M059J (cell line): ENCODE results near the gene CALD1. TPM values are rescaled to one million over a fixed set of nuclear protein-coding genes. Genes with fewer than 3 reads are reported as not detected.

Experiments used
- DNase-seq: peaks from one replicate; pipeline ENCODE4 v3.0.0-alpha.2; 2012; ENCODE audit warnings: low read depth
- total RNA-seq: library from RNA; depleted of rRNA; stranded (reverse); fragments of >200 nt; shearing (Covaris generic); gene quantifications from 2 replicates; pipeline ENCODE4 v1.2.3, GENCODE V29; 2014

The CALD1 gene
- total RNA-seq, 1 experiment from 2014 or later = 296 TPM

GRCh38 chr7:134926396-134926795, 147.0 kb downstream of the CALD1 start:
- no peak for DNase-seq

- no peak for DNase-seq
These were observed 147.6 kb downstream of the CALD1 start for GRCh38 chr7:134927076-134927475.

- DNase-seq = no peak
These were observed 148.3 kb downstream of the CALD1 start for GRCh38 chr7:134927723-134928122.

GRCh38 chr7:134928554-134928953, 149.1 kb downstream of the CALD1 start:
- DNase-seq = no peak

GRCh38 chr7:134931487-134931886, 152.1 kb downstream of the CALD1 start:
- peak; percentile 46 for DNase-seq

- no peak for DNase-seq
These were observed 153.4 kb downstream of the CALD1 start for GRCh38 chr7:134932707-134933370.

GRCh38 chr7:134933460-134934068, 154.1 kb downstream of the CALD1 start:
- no peak for DNase-seq

- peak; percentile 28 for DNase-seq
These were observed 156.3 kb downstream of the CALD1 start for GRCh38 chr7:134935701-134936100.

GRCh38 chr7:134936893-134937510, 157.6 kb downstream of the CALD1 start:
- no peak for DNase-seq

GRCh38 chr7:134938141-134938540, 158.7 kb downstream of the CALD1 start:
- DNase-seq = no peak

- DNase-seq = no peak
These were observed 159.7 kb downstream of the CALD1 start for GRCh38 chr7:134939136-134939535.

- DNase-seq = no peak
These were observed 161.3 kb downstream of the CALD1 start for GRCh38 chr7:134940729-134941128.

- DNase-seq = peak; percentile 83
These were observed 161.9 kb downstream of the CALD1 start for GRCh38 chr7:134941185-134941900.

GRCh38 chr7:134941952-134942351, 162.5 kb downstream of the CALD1 start:
- no peak for DNase-seq

GRCh38 chr7:134942690-134943466, 163.4 kb downstream of the CALD1 start:
- DNase-seq = no peak

GRCh38 chr7:134943785-134944400, 164.5 kb downstream of the CALD1 start:
- peak; percentile 46 for DNase-seq

- DNase-seq = no peak
These were observed 166.3 kb downstream of the CALD1 start for GRCh38 chr7:134945691-134946090.

GRCh38 chr7:134946260-134946659, 166.8 kb downstream of the CALD1 start:
- no peak for DNase-seq

- no peak for DNase-seq
These were observed 167.9 kb downstream of the CALD1 start for GRCh38 chr7:134947329-134947728.

- DNase-seq = no peak
These were observed 168.4 kb downstream of the CALD1 start for GRCh38 chr7:134947831-134948230.

- no peak for DNase-seq
These were observed 168.8 kb downstream of the CALD1 start for GRCh38 chr7:134948246-134948645.
